GM23338 (cell line): ENCODE measurements around the gene FGF10. TPM values are rescaled to one million over a fixed set of nuclear protein-coding genes. Genes with fewer than 3 reads are reported as not detected.

Experiments
- CREB1 ChIP-seq: fragments of 250-450 bp; sonication (Bioruptor Pico); IDR thresholded peaks from 2 replicates; pipeline ENCODE4 v1.5.0; 2020; ENCODE audit warnings: low read depth, mild to moderate bottlenecking, moderate library complexity
- ETS1 ChIP-seq: IDR thresholded peaks from 2 replicates; pipeline ENCODE4 v1.6.1; 2016; ENCODE audit warnings: antibody characterized with exemption
- EZH2 ChIP-seq: fragments of 200-600 bp; sonication (generic); IDR thresholded peaks from one replicate; pipeline ENCODE4 v1.8.0; 2017; ENCODE audit warnings: antibody characterized with exemption, mild to moderate bottlenecking, low read depth; ENCODE audit not compliant: unreplicated experiment
- EZH2phosphoT487 ChIP-seq: fragments of 200-600 bp; sonication (generic); IDR thresholded peaks from one replicate; pipeline ENCODE4 v1.8.1; 2018; ENCODE audit warnings: antibody characterized with exemption; ENCODE audit not compliant: unreplicated experiment
- NANOG ChIP-seq: IDR thresholded peaks from 2 replicates; pipeline ENCODE4 v1.6.1; 2016; ENCODE audit warnings: antibody characterized with exemption, borderline replicate concordance
- POLR2AphosphoS5 ChIP-seq: IDR thresholded peaks from 2 replicates; pipeline ENCODE4 v1.6.1; 2016; ENCODE audit warnings: antibody characterized with exemption, low read depth
- ZNF114 ChIP-seq: fragments of 250-450 bp; sonication (Bioruptor Pico); IDR thresholded peaks from 2 replicates; pipeline ENCODE4 v1.5.0; 2020; ENCODE audit warnings: mild to moderate bottlenecking, moderate library complexity
- ZNF331 ChIP-seq: fragments of 250-450 bp; sonication (Bioruptor Pico); IDR thresholded peaks from 2 replicates; pipeline ENCODE4 v1.5.0; 2020; ENCODE audit warnings: low read depth, mild to moderate bottlenecking, moderate library complexity
- polyA plus RNA-seq: library from polyadenylated mRNA; unstranded; fragments of >200 nt; fragmentation: Nextera tagmentation; extraction: Ambion mirVana; gene quantifications from 2 replicates; pipeline ENCODE4 v1.2.1, GENCODE V29; 2016
- total RNA-seq: library from RNA; depleted of rRNA; stranded (reverse); fragments of >200 nt; shearing (Covaris generic); gene quantifications from 2 replicates; pipeline ENCODE4 v1.2.3, GENCODE V29; 2014
- TF ChIP-seq, protein P1 (sequence below): fragments of 250-450 bp; sonication (Bioruptor Pico); IDR thresholded peaks from 2 replicates; pipeline ENCODE4 v1.5.0; 2020; ENCODE audit warnings: mild to moderate bottlenecking, moderate library complexity
- TF ChIP-seq, protein P2 (sequence below): IDR thresholded peaks from one replicate; pipeline ENCODE4 v1.6.1; 2018; ENCODE audit warnings: antibody characterized with exemption; ENCODE audit not compliant: unreplicated experiment

Gene FGF10
- total and polyA plus RNA-seq, 2 experiments from 2014 or later, result 0.24 to 0.50 TPM

- TF ChIP-seq, protein P1, sequence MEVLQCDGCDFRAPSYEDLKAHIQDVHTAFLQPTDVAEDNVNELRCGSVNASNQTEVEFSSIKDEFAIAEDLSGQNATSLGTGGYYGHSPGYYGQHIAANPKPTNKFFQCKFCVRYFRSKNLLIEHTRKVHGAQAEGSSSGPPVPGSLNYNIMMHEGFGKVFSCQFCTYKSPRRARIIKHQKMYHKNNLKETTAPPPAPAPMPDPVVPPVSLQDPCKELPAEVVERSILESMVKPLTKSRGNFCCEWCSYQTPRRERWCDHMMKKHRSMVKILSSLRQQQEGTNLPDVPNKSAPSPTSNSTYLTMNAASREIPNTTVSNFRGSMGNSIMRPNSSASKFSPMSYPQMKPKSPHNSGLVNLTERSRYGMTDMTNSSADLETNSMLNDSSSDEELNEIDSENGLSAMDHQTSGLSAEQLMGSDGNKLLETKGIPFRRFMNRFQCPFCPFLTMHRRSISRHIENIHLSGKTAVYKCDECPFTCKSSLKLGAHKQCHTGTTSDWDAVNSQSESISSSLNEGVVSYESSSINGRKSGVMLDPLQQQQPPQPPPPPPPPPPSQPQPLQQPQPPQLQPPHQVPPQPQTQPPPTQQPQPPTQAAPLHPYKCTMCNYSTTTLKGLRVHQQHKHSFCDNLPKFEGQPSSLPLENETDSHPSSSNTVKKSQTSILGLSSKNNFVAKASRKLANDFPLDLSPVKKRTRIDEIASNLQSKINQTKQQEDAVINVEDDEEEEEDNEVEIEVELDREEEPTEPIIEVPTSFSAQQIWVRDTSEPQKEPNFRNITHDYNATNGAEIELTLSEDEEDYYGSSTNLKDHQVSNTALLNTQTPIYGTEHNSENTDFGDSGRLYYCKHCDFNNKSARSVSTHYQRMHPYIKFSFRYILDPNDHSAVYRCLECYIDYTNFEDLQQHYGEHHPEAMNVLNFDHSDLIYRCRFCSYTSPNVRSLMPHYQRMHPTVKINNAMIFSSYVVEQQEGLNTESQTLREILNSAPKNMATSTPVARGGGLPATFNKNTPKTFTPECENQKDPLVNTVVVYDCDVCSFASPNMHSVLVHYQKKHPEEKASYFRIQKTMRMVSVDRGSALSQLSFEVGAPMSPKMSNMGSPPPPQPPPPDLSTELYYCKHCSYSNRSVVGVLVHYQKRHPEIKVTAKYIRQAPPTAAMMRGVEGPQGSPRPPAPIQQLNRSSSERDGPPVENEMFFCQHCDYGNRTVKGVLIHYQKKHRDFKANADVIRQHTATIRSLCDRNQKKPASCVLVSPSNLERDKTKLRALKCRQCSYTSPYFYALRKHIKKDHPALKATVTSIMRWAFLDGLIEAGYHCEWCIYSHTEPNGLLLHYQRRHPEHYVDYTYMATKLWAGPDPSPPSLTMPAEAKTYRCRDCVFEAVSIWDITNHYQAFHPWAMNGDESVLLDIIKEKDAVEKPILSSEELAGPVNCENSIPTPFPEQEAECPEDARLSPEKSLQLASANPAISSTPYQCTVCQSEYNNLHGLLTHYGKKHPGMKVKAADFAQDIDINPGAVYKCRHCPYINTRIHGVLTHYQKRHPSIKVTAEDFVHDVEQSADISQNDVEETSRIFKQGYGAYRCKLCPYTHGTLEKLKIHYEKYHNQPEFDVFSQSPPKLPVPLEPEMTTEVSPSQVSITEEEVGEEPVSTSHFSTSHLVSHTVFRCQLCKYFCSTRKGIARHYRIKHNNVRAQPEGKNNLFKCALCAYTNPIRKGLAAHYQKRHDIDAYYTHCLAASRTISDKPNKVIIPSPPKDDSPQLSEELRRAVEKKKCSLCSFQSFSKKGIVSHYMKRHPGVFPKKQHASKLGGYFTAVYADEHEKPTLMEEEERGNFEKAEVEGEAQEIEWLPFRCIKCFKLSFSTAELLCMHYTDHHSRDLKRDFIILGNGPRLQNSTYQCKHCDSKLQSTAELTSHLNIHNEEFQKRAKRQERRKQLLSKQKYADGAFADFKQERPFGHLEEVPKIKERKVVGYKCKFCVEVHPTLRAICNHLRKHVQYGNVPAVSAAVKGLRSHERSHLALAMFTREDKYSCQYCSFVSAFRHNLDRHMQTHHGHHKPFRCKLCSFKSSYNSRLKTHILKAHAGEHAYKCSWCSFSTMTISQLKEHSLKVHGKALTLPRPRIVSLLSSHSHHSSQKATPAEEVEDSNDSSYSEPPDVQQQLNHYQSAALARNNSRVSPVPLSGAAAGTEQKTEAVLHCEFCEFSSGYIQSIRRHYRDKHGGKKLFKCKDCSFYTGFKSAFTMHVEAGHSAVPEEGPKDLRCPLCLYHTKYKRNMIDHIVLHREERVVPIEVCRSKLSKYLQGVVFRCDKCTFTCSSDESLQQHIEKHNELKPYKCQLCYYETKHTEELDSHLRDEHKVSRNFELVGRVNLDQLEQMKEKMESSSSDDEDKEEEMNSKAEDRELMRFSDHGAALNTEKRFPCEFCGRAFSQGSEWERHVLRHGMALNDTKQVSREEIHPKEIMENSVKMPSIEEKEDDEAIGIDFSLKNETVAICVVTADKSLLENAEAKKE (CRISPR knock-in tag), result no peak
- TF ChIP-seq ZNF114 (no peak), EZH2phosphoT487 (no peak), ETS1 (no peak), ZNF331 (CRISPR knock-in tag) (no peak), POLR2AphosphoS5 (no peak), NANOG (no peak), CREB1 (CRISPR knock-in tag) (no peak), EZH2 (no peak)
- TF ChIP-seq, protein P2, sequence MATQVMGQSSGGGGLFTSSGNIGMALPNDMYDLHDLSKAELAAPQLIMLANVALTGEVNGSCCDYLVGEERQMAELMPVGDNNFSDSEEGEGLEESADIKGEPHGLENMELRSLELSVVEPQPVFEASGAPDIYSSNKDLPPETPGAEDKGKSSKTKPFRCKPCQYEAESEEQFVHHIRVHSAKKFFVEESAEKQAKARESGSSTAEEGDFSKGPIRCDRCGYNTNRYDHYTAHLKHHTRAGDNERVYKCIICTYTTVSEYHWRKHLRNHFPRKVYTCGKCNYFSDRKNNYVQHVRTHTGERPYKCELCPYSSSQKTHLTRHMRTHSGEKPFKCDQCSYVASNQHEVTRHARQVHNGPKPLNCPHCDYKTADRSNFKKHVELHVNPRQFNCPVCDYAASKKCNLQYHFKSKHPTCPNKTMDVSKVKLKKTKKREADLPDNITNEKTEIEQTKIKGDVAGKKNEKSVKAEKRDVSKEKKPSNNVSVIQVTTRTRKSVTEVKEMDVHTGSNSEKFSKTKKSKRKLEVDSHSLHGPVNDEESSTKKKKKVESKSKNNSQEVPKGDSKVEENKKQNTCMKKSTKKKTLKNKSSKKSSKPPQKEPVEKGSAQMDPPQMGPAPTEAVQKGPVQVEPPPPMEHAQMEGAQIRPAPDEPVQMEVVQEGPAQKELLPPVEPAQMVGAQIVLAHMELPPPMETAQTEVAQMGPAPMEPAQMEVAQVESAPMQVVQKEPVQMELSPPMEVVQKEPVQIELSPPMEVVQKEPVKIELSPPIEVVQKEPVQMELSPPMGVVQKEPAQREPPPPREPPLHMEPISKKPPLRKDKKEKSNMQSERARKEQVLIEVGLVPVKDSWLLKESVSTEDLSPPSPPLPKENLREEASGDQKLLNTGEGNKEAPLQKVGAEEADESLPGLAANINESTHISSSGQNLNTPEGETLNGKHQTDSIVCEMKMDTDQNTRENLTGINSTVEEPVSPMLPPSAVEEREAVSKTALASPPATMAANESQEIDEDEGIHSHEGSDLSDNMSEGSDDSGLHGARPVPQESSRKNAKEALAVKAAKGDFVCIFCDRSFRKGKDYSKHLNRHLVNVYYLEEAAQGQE, result no peak
These were observed 17.2 kb downstream of the FGF10 start (continued) for GRCh38 chr5:44372028-44372427.
